ENCODE results near the gene TP53TG5.

- TF ChIP-seq CTCF (IDR thresholded peaks at IDR 0.05) (no peak), REST (IDR thresholded peaks at IDR 0.05; ENCODE audit: insufficient read depth in 1 of 2, low read depth in 2 of 2, low read length in 1 of 2) (no peak), POLR2AphosphoS5 (IDR thresholded peaks at IDR 0.05; ENCODE audit: low read depth, low read length) (no peak), TCF7L2 (IDR thresholded peaks at IDR 0.05; ENCODE audit: low read depth, low read length) (no peak), SIN3A (IDR thresholded peaks at IDR 0.05; ENCODE audit: borderline replicate concordance, insufficient read depth, low read depth, low read length) (no peak)
Measured at GRCh38 chr20:45363611-45364492, 14.3 kb downstream of the TP53TG5 start.

Measured in Panc1 (cell line).